SK-N-MC (cell line): ENCODE data around the gene APP.

Source experiments
- EZH2 ChIP-seq: fragments of 200-600 bp; sonication (generic); IDR thresholded peaks from one replicate; pipeline ENCODE4 v1.6.1; 2017; ENCODE audit warnings: antibody characterized with exemption
- POLR2AphosphoS5 ChIP-seq: IDR thresholded peaks from 2 replicates; pipeline ENCODE4 v1.6.1; 2012; ENCODE audit warnings: mild to moderate bottlenecking, low read depth, low read length, borderline replicate concordance

DNA sequence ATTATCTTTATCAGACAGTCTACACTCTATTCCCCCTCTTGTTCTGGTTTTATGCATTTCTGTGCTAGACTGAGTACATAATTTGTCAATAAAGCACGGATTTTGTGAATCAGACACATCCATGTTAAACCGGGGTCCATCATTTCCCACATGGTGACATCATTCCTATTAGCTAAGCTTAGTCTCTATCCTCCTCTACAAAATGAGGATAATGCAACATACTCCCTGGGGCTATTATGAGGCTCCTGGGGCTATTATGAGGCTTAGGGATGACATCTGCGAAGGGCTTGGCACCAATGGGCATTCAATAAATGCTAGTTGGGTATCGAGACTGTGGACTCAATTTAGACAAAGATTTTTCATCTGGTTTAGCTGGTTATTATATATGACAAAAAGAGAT lies 25.1 kb upstream of the APP start:
- no peak for TF ChIP-seq EZH2
- no peak for TF ChIP-seq POLR2AphosphoS5
